ENCODE data around the gene BRPF1.
A peak's percentile ranks its signal among the peaks of the same experiment; 100 is the strongest.

Gene BRPF1

GRCh38 chr3:9732080-9732739 is 675 bp downstream of the BRPF1 start:
- DNase-seq (ENCODE audit: low read depth in 2 of 3, low spot score in 1 of 3): no peak

GRCh38 chr3:9732740-9733115 is 1.2 kb downstream of the BRPF1 start:
- no peak for DNase-seq (ENCODE audit: low read depth in 2 of 3, low spot score in 1 of 3)

- DNase-seq (ENCODE audit: low read depth in 2 of 3, low spot score in 1 of 3): no peak
These were observed 5.3 kb downstream of the BRPF1 start for GRCh38 chr3:9736831-9737230.

GRCh38 chr3:9739181-9739580 is 7.6 kb downstream of the BRPF1 start:
- DNase-seq (ENCODE audit: low read depth in 2 of 3, low spot score in 1 of 3): no peak

GRCh38 chr3:9742560-9742959 is 11.0 kb downstream of the BRPF1 start:
- DNase-seq (ENCODE audit: low read depth in 2 of 3, low spot score in 1 of 3): no peak

- no peak for DNase-seq (ENCODE audit: low read depth in 2 of 3, low spot score in 1 of 3)
These were observed 12.0 kb downstream of the BRPF1 start for GRCh38 chr3:9743548-9743947.

GRCh38 chr3:9744162-9744561 is 12.6 kb downstream of the BRPF1 start:
- no peak for DNase-seq (ENCODE audit: low read depth in 2 of 3, low spot score in 1 of 3)

GRCh38 chr3:9745521-9745920 is 14.0 kb downstream of the BRPF1 start:
- no peak for DNase-seq (ENCODE audit: low read depth in 2 of 3, low spot score in 1 of 3)

- no peak for DNase-seq (ENCODE audit: low read depth in 2 of 3, low spot score in 1 of 3)
These were observed 14.8 kb downstream of the BRPF1 start for GRCh38 chr3:9746330-9746729.

GRCh38 chr3:9747267-9747666 is 15.7 kb downstream of the BRPF1 start:
- DNase-seq (ENCODE audit: low read depth in 2 of 3, low spot score in 1 of 3): no peak

GRCh38 chr3:9748031-9748430 is 16.5 kb downstream of the BRPF1 start:
- DNase-seq (ENCODE audit: low read depth in 2 of 3, low spot score in 1 of 3): no peak

GRCh38 chr3:9749296-9749644 is 17.7 kb downstream of the BRPF1 start:
- DNase-seq (ENCODE audit: low read depth in 2 of 3, low spot score in 1 of 3): no peak

- peak; percentile 92 to 96 (median 94) for DNase-seq (ENCODE audit: low read depth in 2 of 3, low spot score in 1 of 3)
These were observed 18.4 kb downstream of the BRPF1 start, which contains the start of gene OGG1 for GRCh38 chr3:9749645-9750555. TSS of gene OGG1 (plus strand) at chr3:9749952. CDS start at chr3:9750287, 335 bp downstream.

- DNase-seq (ENCODE audit: low read depth in 2 of 3, low spot score in 1 of 3): no peak
These were observed 19.2 kb downstream of the BRPF1 start for GRCh38 chr3:9750556-9751411.

GRCh38 chr3:9754678-9755077 is 23.1 kb downstream of the BRPF1 start:
- DNase-seq (ENCODE audit: low read depth in 2 of 3, low spot score in 1 of 3): no peak

- DNase-seq (ENCODE audit: low read depth in 2 of 3, low spot score in 1 of 3): no peak
These were observed 25.9 kb downstream of the BRPF1 start for GRCh38 chr3:9757427-9757826.

- DNase-seq (ENCODE audit: low read depth in 2 of 3, low spot score in 1 of 3): no peak
These were observed 29.4 kb downstream of the BRPF1 start for GRCh38 chr3:9760779-9761505.

- no peak for DNase-seq (ENCODE audit: low read depth in 2 of 3, low spot score in 1 of 3)
These were observed 30.4 kb downstream of the BRPF1 start for GRCh38 chr3:9761919-9762318.

- DNase-seq (ENCODE audit: low read depth in 2 of 3, low spot score in 1 of 3): no peak
These were observed 31.3 kb downstream of the BRPF1 start for GRCh38 chr3:9762871-9763270.

- DNase-seq (ENCODE audit: low read depth in 2 of 3, low spot score in 1 of 3): no peak
These were observed 34.3 kb downstream of the BRPF1 start for GRCh38 chr3:9765865-9766264.

GRCh38 chr3:9767418-9767817 is 35.9 kb downstream of the BRPF1 start:
- no peak for DNase-seq (ENCODE audit: low read depth in 2 of 3, low spot score in 1 of 3)
